Kidney tubule cell (primary cell): ENCODE data around the gene GBP6.
"Not testable (repeated sequence)": the region's sequence is repeated elsewhere in the genome, so short reads cannot be mapped to it uniquely, and the experiment has no call there.

Experiments used
- DNase-seq: peaks from one replicate; pipeline ENCODE4 v3.0.0-alpha.2; 2018; ENCODE audit warnings: low spot score

The GBP6 gene, protein sequence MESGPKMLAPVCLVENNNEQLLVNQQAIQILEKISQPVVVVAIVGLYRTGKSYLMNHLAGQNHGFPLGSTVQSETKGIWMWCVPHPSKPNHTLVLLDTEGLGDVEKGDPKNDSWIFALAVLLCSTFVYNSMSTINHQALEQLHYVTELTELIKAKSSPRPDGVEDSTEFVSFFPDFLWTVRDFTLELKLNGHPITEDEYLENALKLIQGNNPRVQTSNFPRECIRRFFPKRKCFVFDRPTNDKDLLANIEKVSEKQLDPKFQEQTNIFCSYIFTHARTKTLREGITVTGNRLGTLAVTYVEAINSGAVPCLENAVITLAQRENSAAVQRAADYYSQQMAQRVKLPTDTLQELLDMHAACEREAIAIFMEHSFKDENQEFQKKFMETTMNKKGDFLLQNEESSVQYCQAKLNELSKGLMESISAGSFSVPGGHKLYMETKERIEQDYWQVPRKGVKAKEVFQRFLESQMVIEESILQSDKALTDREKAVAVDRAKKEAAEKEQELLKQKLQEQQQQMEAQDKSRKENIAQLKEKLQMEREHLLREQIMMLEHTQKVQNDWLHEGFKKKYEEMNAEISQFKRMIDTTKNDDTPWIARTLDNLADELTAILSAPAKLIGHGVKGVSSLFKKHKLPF

GRCh38 chr1:89363638-89364536, at the start of gene GBP6:
Gene GBP6, plus strand, starts transcription at chr1:89364059. Its CDS starts 4,493 bp downstream, at chr1:89368552.
- peak; percentile 65 for DNase-seq

GRCh38 chr1:89322402-89322801, 41.5 kb upstream of the GBP6 start:
- no peak for DNase-seq

GRCh38 chr1:89331890-89332289, 32.0 kb upstream of the GBP6 start:
- no peak for DNase-seq

DNA sequence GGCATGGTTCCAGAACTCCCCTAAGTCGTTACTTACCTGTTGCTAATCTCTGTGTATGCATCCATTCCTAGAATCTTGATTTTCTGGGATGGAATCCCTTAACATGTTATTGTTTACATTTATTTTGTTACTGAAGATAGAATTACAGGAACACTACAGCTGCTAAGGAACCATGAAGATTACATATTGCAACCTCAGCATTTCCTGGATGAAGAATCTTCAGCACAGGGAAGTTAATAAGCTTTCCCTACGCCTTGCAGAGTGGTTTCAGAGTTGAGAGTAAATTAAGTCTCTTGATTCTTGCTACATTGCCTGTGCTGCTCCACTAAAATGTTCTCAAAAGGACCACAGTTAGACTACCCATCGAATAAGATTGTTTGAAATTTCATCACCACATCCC, 31.4 kb upstream of the GBP6 start:
- no peak for DNase-seq

- no peak for DNase-seq
These were observed 28.4 kb upstream of the GBP6 start for GRCh38 chr1:89335486-89335885.

- DNase-seq: no peak
These were observed 26.0 kb upstream of the GBP6 start for GRCh38 chr1:89337903-89338302.

DNA sequence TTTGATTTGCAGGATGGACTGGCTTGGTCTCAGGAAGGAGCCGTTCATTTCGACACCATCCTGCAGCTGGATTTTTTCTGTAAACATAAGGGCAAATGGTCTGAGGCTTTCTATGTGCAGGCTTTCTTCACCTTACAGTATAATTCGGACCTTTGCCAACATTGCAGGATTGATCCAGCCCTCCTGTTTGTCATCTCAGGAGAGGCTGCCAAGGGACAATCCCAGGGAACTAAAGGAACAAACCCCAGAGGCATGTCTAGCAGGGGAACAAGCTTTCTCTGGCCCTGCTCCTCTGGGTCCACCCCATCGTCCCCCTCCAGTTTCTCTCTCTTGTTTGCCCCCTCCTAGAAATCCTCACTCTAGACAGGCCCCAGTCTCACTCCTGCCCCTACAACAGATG, 24.8 kb upstream of the GBP6 start:
- DNase-seq: no peak

- DNase-seq: not testable (repeated sequence)
These were observed 18.4 kb upstream of the GBP6 start for GRCh38 chr1:89345479-89345878.

DNA sequence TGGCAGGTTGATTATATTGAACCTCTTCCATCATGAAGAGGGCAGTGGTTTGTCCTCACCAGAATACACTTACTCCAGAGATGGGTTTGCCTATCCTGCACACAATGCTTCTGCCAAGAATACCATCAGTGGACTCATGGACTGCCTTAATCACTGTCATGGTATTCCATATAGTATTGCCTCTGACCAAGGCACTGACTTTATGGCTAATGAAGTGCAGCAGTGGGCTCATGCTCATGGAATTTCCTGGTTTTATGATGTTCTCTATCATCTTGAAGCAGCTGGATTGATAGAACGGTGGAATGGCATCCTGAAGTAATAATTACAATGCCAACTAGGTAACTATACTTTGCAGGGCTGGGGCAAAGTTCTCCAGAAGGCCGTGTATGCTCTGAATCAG, 16.6 kb upstream of the GBP6 start:
- peak; percentile 75 for DNase-seq

- DNase-seq: no peak
These were observed 13.6 kb upstream of the GBP6 start for GRCh38 chr1:89350298-89350697.

GRCh38 chr1:89351597-89352311, 12.1 kb upstream of the GBP6 start:
- DNase-seq: no peak

DNA sequence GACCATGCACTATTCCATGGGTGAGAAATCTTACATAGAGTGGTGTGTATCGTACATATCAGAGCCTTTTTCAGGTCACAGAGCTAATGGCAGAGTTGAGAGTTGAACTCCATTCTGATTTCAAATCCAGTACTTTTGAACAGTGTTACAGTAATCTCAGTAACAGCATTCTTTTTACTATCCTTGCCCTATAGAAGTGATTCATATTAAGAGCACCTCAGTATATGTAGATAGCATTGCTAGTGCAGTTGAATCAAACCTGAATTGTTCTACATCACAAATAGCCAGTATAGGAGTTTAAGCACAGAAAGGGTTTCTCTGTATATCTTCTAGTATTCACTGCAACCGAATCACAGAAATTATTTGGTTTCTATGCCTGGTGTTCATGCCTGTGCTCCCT, 11.4 kb upstream of the GBP6 start:
- DNase-seq: no peak

DNA sequence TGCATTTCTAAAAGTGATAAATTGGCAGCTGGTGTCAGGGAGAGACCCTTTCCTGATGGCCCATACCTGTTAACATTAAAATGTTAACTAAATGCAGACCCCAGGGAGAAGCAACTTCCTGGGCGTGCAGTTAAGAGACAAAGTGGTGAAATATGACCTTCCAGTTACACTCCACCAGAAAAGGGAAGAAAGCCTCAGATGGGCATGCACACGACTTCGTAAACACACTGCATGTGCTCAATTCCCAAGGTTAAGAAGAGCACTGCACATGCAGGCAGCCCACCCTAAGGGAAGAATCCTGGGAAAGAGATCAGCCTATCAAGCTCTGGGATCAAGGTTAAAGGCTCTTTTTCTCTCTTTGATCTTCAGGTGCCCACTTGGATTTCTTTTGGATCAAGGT, 9.7 kb upstream of the GBP6 start:
- DNase-seq: no peak

GRCh38 chr1:89355056-89355455, 8.8 kb upstream of the GBP6 start:
- DNase-seq: no peak

DNA sequence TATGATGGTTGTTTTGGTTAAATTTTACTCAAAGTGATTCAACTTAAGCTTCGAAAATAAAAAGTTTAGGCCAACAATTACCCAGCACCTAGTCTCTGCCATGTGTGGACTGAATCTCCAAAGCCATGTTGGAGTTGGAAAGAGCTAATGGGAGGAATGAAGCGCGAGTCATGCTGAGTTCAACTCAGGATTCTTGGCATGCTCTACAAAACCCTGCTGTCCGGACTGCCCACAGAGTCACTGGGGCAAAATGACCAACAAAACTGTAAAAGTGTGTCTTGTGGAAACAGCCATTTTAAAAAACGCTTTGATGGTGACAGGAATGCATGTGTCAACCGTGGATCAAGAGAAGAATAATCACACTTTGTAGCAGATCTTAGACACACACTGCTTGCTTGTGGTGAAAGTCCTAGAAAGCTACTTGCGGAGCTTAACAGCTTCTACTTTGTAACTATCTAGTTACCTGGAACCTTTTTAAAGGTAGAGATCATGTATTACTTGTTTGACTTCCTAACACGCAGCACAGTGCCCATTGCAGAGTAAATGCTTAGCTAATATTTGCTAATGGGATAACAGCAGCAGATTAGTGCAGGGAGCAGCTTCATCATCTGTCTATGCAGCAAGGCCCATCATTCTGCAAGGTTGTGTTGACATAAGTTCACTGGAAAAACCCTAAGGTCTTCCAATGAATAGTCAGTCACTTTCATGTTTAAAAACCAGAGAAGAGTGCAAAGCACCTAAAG, 7.0 kb upstream of the GBP6 start:
- DNase-seq: peak; percentile 64

DNA sequence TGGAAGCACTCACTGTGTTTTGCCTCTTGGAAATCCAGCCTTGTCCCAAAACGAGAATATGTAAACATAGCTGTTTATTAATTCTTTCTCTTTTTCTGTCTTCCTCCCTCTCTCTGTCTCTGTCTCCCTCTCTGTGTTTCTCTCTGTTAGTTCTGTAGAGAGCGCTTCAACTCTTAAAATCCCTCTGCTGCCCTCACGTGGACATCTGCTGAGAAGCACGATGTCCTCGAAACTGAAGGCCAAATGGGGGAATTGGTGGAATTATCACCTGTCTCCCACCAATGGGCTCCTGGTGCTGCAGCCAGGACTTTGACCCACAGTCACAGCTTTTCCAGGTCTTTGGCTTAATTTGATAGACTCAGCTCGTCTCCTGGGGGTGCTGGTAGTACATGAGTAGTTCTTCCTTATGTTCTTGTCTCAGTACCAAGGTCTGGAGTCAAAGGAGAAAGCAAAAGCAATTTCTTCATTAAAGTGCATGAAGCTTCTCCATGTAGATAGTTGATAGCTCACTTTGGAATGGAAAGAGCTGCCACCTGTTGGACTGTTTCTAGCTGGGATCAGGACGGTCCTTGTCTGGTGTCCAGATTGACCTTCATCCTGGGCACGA, 5.5 kb upstream of the GBP6 start:
- peak; percentile 74 for DNase-seq

DNA sequence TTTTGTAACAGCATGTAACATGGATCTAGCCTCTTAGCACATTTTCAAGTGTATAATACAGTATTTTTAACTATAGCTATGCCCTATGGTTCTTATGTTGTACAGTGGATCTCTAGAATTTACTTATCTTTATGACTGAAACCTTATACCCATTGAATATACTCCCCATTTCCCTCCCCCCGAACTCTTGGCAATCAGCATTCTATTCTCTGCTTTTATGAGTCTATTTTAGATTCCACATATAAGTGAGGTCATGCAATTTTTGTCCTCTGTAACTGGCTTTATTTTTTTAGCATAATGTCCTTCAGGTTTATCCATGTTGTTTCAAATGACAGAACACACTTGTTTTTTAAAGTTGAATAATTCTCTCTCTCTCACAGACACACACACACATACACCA, 3.1 kb upstream of the GBP6 start:
- DNase-seq: no peak

DNA sequence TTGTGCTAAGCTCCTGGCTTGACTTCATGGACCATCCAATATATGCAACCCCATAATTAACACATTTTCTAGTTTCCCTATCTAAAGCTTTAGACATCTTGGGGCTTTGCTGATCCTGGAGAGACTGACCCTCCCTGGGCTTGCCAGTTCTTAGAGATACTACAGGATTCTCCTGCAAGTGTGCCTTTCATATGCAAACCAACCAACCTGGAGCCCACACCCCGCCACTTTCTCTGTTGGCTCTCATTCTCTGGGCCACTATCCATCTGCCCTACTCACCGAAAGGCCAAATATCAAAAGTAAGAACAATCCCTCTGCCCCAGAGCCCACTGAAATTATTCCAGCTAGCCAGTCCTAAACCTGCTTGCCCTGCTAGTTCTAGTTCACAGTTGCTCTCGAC, 2.2 kb upstream of the GBP6 start:
- no peak for DNase-seq

- DNase-seq: peak; percentile 82
These were observed 663 bp upstream of the GBP6 start for GRCh38 chr1:89363196-89363595.

DNA sequence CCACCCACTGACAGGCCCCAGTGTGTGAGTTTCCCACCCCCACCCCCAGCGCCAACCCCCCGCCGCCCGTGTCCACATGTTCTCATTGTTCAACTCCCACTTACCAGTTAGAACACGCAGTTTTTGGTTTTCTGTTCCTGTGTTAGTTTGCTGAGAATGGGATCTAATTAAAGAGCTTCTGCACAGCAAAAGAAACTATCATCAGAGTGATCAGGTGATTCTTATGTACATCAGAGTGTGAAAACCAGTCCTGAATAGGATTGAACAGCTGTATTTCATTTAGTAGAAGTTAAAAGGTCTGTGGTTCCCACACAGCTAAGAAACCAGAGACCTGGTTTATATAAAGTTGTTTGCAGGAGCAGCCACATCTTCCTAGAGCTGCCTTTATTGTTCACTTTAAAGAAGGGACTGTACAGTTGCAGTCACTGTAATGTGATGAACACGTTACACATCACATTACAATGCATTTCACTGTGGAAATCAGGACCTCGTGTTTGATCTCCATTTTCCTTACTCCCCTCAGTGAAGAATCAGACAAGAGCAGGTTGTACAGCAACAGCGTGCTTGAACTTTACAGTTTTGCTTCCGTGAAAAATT, 1.2 kb downstream of the GBP6 start:
- DNase-seq: no peak
